ENCODE data around the gene EPHA3.

The EPHA3 gene

DNA sequence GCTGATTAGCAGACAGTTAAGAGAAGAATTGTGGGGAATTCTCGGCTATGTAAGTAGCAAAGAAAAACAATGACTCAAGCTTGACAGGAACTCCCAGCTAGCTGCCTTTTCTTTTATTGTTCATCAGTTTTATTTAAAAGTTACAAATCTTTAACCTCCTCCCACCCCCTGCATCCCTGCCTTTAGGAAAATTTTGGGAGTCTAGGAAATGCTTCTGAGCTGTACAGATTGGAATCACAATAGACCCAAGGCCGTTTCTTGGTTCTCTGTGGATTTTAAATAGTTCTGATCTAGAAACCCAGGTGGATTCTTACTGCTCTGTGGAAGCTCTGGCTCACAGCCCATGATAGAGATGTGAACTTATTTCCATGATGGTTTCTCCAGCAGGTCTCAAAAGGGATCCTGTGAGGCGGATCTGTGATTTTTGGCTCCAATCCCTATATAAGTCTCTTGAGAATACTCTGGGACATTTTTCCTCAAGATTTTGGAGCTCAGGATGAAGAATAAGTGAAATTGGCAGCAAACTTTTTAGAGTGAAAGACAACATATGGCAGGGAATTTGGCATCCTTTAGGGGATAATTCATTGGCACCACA, 312.3 kb downstream of the EPHA3 start:
- FAIRE-seq: no peak
- no peak for DNase-seq (ENCODE audit: insufficient read length, low spot score)
- TF ChIP-seq TAF1 (IDR thresholded peaks at IDR 0.05; ENCODE audit: low read depth, low read length): no peak
- TF ChIP-seq POLR2AphosphoS5 (IDR thresholded peaks at IDR 0.05; ENCODE audit: low read depth, low read length): no peak
- no peak for TF ChIP-seq POU2F2 (IDR thresholded peaks at IDR 0.05; ENCODE audit: low read depth, low read length)
- TF ChIP-seq SPI1 (IDR thresholded peaks at IDR 0.05; ENCODE audit: low read depth, low read length): no peak
- TF ChIP-seq PAX5 (IDR thresholded peaks at IDR 0.05; ENCODE audit: insufficient read depth, low read length, severe bottlenecking): no peak
- no peak for TF ChIP-seq POLR2A (IDR thresholded peaks at IDR 0.05; ENCODE audit: low read depth, low read length)

DNA sequence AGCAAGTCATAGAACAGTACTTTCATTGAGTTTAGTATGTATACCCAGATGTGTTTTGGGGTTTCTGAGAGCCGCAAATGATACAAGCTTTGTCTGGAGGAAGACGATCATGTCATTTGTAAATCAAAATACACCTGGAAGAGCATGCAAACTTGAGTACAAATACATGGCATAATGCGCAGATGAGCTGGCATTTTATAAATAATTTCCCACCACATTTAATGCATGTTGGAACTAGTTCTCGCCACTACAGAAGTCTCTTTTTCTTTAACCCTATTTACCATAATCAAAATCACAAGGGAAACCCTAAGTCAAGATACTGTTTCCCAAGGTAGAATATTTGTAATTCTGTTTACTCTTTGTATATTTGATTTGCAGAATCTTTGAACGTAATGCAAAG, 318.6 kb downstream of the EPHA3 start:
- FAIRE-seq: no peak
- no peak for TF ChIP-seq POLR2AphosphoS5 (IDR thresholded peaks at IDR 0.05; ENCODE audit: low read depth, low read length)
- TF ChIP-seq SPI1 (IDR thresholded peaks at IDR 0.05; ENCODE audit: low read depth, low read length): no peak
- no peak for DNase-seq (ENCODE audit: insufficient read length, low spot score)

DNA sequence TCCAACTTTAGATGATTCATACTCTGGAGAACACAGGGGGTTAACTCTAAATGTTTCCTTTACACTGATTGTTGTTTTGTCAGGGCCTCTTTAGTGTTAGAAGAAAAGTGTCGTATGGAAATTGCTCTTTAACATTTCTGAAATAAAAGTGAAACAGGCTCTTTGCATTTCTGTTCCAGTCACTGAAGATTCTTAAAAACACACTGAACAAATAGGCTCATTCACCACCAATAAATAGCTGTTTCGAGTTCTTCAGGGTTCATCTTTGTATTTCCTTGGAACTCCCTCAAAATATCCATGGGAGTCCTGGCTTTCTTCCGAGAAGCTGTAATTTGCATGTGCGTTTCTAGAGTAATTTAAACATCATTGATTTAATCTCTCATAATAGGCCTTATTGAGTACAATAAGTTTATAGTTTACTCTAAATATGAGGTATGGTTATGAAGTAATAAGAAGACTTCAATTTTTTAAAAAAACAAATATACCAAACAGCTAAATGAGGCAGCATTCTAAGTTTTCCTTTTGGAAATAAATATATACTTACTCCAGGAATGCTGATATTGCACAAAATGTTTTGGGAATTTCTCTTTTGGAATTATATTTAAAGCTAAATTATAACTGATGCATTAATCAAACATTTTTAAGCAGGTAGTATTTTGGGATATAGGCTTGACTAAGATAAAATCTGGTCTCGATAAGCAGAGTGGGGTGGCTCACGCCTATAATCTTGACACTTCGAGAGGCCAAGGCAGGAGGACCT, 327.4 kb downstream of the EPHA3 start:
- FAIRE-seq (no peak), DNase-seq (ENCODE audit: insufficient read length, low spot score) (no peak)
- TF ChIP-seq POLR2A (IDR thresholded peaks at IDR 0.05; ENCODE audit: low read depth, low read length) (no peak), PAX5 (IDR thresholded peaks at IDR 0.05; ENCODE audit: insufficient read depth, low read length, severe bottlenecking) (no peak), POU2F2 (IDR thresholded peaks at IDR 0.05; ENCODE audit: low read depth, low read length) (no peak), SPI1 (IDR thresholded peaks at IDR 0.05; ENCODE audit: low read depth, low read length) (no peak), POLR2AphosphoS5 (IDR thresholded peaks at IDR 0.05; ENCODE audit: low read depth, low read length) (no peak), TAF1 (IDR thresholded peaks at IDR 0.05; ENCODE audit: low read depth, low read length) (no peak)

- TF ChIP-seq TAF1 (IDR thresholded peaks at IDR 0.05; ENCODE audit: low read depth, low read length): no peak
- DNase-seq (ENCODE audit: insufficient read length, low spot score): no peak
- FAIRE-seq: no peak
These were observed 329.4 kb downstream of the EPHA3 start for GRCh38 chr3:89436846-89437245.

DNA sequence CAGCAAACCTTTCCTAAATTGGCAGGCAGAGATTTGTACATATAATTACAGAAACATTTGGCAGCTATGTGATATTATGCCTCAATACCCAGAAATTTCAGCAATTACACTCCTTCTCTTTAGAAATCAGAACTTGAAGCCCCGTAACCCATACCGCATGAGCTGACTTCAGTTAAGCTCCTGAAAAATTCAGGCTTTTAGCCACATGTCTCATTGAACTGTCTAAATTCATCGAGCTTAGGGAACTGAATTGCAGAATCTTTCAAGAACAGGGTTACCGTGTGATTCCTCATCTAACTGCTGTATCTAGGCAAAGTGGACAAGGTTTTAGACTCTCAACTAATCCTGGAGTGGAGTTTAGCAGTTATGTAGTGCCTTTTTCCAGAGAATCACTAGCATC, 333.0 kb downstream of the EPHA3 start:
- FAIRE-seq (no peak), DNase-seq (ENCODE audit: insufficient read length, low spot score) (no peak)
- no peak for TF ChIP-seq PAX5 (IDR thresholded peaks at IDR 0.05; ENCODE audit: insufficient read depth, low read length, severe bottlenecking)
- no peak for TF ChIP-seq POLR2A (IDR thresholded peaks at IDR 0.05; ENCODE audit: low read depth, low read length)
- no peak for TF ChIP-seq POU2F2 (IDR thresholded peaks at IDR 0.05; ENCODE audit: low read depth, low read length)
- TF ChIP-seq SPI1 (IDR thresholded peaks at IDR 0.05; ENCODE audit: low read depth, low read length): no peak
- TF ChIP-seq TAF1 (IDR thresholded peaks at IDR 0.05; ENCODE audit: low read depth, low read length): no peak
- no peak for TF ChIP-seq POLR2AphosphoS5 (IDR thresholded peaks at IDR 0.05; ENCODE audit: low read depth, low read length)

GRCh38 chr3:89441141-89441540, 333.7 kb downstream of the EPHA3 start:
- DNase-seq (ENCODE audit: insufficient read length, low spot score): no peak
- FAIRE-seq: no peak
- no peak for TF ChIP-seq SPI1 (IDR thresholded peaks at IDR 0.05; ENCODE audit: low read depth, low read length)
- TF ChIP-seq POLR2A (IDR thresholded peaks at IDR 0.05; ENCODE audit: low read depth, low read length): no peak
- TF ChIP-seq TAF1 (IDR thresholded peaks at IDR 0.05; ENCODE audit: low read depth, low read length): no peak
- TF ChIP-seq POLR2AphosphoS5 (IDR thresholded peaks at IDR 0.05; ENCODE audit: low read depth, low read length): no peak
- no peak for TF ChIP-seq POU2F2 (IDR thresholded peaks at IDR 0.05; ENCODE audit: low read depth, low read length)
- no peak for TF ChIP-seq PAX5 (IDR thresholded peaks at IDR 0.05; ENCODE audit: insufficient read depth, low read length, severe bottlenecking)

DNA sequence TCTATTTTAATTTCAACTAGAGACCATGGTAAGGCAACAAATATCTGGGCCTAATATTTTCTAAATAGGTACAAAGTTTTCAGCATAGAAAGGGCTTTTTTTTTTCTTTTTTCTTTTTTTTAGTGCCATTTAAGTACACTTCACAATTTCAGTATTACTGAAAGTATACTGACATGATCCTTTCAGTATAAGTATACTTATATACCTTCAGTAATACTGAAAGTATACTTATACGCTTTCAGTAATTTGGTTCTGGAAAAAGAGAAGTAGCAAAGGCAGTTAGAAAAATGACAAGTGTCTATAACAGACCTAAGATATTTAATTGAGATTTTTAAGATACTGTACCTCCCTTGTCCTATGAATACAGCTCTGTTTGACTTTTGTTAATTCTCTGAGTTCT, 339.2 kb downstream of the EPHA3 start:
- no peak for FAIRE-seq

DNA sequence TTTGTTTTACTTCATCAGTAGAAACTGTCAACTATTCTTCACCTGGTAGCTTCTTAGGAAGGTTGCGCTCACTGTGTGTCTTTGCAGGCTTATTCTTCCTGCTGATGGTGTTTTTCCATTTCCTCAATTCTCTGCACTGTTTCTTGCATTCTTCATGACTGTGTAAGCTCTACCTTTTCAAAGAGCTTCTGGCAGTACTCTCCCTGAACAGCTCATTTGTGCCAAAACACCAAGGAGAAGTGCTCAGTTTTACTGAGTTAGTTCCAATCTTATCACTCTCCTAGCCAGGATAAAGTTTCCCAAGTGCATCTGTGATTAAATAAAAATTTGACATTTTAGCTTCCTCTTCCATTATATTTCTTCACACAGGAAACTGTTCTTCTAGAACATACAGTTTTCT, 339.8 kb downstream of the EPHA3 start:
- FAIRE-seq (no peak), DNase-seq (ENCODE audit: insufficient read length, low spot score) (no peak)
- TF ChIP-seq POU2F2 (IDR thresholded peaks at IDR 0.05; ENCODE audit: low read depth, low read length) (no peak), POLR2AphosphoS5 (IDR thresholded peaks at IDR 0.05; ENCODE audit: low read depth, low read length) (no peak), POLR2A (IDR thresholded peaks at IDR 0.05; ENCODE audit: low read depth, low read length) (no peak), PAX5 (IDR thresholded peaks at IDR 0.05; ENCODE audit: insufficient read depth, low read length, severe bottlenecking) (no peak)

More for the DNA sequence above, 339.2 kb downstream of the EPHA3 start:
- no peak for TF ChIP-seq SPI1 (IDR thresholded peaks at IDR 0.05; ENCODE audit: low read depth, low read length)
- no peak for TF ChIP-seq POU2F2 (IDR thresholded peaks at IDR 0.05; ENCODE audit: low read depth, low read length)
- TF ChIP-seq TAF1 (IDR thresholded peaks at IDR 0.05; ENCODE audit: low read depth, low read length): no peak
- no peak for TF ChIP-seq POLR2A (IDR thresholded peaks at IDR 0.05; ENCODE audit: low read depth, low read length)
- no peak for TF ChIP-seq PAX5 (IDR thresholded peaks at IDR 0.05; ENCODE audit: insufficient read depth, low read length, severe bottlenecking)
- TF ChIP-seq POLR2AphosphoS5 (IDR thresholded peaks at IDR 0.05; ENCODE audit: low read depth, low read length): no peak
- DNase-seq (ENCODE audit: insufficient read length, low spot score): no peak

DNA sequence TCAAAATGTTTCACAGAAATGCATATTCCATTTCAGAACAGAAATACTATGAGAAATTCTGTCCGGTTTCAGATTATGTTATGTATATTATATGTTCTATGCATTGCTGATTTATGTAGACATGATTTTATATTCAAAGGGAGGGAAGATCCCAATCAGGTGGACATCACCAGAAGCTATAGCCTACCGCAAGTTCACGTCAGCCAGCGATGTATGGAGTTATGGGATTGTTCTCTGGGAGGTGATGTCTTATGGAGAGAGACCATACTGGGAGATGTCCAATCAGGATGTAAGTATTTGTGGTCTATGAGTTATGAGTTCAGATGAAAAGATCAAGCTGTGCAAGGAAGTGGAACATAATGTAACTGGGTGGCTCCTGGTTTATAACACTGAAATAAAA, 341.7 kb downstream of the EPHA3 start:
- TF ChIP-seq POLR2AphosphoS5 (IDR thresholded peaks at IDR 0.05; ENCODE audit: low read depth, low read length) (no peak), TAF1 (IDR thresholded peaks at IDR 0.05; ENCODE audit: low read depth, low read length) (no peak), POU2F2 (IDR thresholded peaks at IDR 0.05; ENCODE audit: low read depth, low read length) (no peak), SPI1 (IDR thresholded peaks at IDR 0.05; ENCODE audit: low read depth, low read length) (no peak), POLR2A (IDR thresholded peaks at IDR 0.05; ENCODE audit: low read depth, low read length) (no peak), PAX5 (IDR thresholded peaks at IDR 0.05; ENCODE audit: insufficient read depth, low read length, severe bottlenecking) (no peak)
- FAIRE-seq (no peak), DNase-seq (ENCODE audit: insufficient read length, low spot score) (no peak)

DNA sequence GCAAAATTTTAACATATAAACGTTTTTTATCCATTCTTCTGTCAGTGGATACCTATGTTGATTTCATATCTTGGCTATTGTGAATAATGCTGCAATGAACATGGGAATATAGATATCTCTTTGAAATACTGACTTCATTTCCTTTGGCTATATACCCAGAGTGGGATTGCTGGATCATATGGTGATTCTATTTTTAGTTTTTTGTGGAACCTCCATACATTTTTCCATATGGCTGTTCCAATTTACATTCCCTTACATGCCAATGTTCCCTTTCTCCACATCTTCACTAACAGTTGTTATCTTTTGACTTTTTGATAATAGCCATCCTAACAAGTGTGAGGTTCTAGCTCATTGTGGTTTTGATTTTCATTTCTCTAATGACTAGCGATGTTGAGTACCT, 344.6 kb downstream of the EPHA3 start:
- DNase-seq (ENCODE audit: insufficient read length, low spot score) (no peak), FAIRE-seq (no peak)
- TF ChIP-seq PAX5 (IDR thresholded peaks at IDR 0.05; ENCODE audit: insufficient read depth, low read length, severe bottlenecking): no peak
- TF ChIP-seq POLR2A (IDR thresholded peaks at IDR 0.05; ENCODE audit: low read depth, low read length): no peak
- TF ChIP-seq POU2F2 (IDR thresholded peaks at IDR 0.05; ENCODE audit: low read depth, low read length): no peak
- TF ChIP-seq POLR2AphosphoS5 (IDR thresholded peaks at IDR 0.05; ENCODE audit: low read depth, low read length): no peak
